GM18526 (cell line): ENCODE data around the gene SCAMP1.

Experiments
- POLR2A ChIP-seq: IDR thresholded peaks from 3 replicates; pipeline ENCODE4 v1.6.1; 2011; ENCODE audit not compliant: insufficient read length; ENCODE audit errors: extremely low read depth

SCAMP1 gene, protein sequence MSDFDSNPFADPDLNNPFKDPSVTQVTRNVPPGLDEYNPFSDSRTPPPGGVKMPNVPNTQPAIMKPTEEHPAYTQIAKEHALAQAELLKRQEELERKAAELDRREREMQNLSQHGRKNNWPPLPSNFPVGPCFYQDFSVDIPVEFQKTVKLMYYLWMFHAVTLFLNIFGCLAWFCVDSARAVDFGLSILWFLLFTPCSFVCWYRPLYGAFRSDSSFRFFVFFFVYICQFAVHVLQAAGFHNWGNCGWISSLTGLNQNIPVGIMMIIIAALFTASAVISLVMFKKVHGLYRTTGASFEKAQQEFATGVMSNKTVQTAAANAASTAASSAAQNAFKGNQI

DNA sequence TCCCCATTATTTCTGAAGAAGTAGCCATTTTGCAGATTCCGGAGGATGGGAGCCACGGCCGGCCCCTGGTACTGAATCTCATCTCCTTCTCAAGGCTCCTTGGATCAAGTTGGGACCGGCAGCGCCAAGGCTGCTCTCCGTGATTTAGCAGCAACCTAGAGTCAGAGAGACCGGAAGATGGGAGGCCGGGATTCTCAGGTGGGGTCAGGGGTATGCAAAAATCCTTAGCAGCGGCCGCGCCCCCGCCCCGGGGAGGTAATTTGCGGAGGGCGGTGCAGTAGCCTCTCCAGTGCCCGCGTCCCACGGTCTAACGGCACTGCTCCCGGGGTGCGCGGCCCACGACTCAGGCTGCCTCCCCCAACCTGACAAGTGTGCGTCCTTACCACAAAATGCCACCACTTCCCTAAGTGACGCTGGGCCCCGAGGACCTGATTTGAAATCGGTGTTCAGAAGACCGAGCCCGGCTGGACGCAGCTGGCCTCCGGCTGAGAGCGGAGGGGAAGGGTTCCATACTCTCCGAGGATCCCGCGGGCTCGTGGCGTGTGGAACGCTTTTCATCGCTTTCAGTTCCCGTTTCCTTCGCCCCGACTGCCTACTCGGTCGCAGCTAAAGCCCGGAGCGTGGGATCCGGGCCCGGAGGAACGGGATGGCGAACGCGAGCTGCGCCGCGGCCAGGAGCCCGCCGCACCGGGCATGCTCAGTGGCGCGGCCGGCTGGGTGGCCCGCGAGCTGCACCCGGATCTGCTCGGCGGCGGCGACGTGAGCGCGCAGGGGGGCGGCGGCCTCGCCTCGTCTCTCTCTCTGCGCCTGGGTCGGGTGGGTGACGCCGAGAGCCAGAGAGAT lies at the start of gene SCAMP1:
Gene SCAMP1 (plus strand): TSS at position 787 of the 843 bp plus-strand sequence. CDS start 55 bp downstream, at position 842.
- TF ChIP-seq POLR2A = peak; percentile 81

DNA sequence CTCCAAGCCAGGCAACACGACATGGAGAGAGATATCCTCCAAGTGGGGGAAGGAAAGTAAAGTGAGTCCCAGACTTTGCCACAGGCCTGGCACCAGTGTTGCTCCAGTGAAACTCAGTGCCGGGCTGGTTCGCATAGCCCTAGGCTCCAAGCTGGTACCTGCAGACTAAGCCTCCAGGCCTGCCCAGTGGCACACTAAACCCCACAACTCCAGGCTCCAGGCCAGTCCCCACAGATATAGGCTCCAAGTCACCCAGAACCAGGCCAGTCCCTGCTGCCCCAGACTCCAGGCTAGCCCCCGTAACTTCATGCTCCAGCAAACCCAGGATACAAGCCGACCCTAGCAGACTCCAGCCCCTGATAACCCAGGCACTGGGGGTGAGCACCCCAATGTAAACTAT lies 42.9 kb upstream of the SCAMP1 start:
- TF ChIP-seq POLR2A = no peak

DNA sequence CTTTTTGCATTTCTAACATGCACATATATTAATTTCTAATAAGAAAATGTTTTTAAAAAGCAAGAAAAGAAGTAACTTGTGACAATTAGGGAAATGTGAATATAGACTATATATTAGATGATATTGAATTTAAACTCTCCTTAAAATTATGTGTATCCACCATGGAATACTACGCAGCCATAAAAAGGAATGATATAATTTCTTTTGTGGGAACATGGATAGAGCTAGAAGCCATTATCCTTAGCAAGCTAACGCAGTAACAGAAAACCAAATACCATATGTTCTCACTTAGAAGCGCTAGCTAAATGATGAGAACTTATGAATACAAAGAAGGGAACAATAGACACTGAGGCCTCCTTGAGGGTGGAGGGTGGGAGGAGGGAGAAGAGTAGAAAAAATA lies 42.1 kb upstream of the SCAMP1 start:
- TF ChIP-seq POLR2A = no peak

DNA sequence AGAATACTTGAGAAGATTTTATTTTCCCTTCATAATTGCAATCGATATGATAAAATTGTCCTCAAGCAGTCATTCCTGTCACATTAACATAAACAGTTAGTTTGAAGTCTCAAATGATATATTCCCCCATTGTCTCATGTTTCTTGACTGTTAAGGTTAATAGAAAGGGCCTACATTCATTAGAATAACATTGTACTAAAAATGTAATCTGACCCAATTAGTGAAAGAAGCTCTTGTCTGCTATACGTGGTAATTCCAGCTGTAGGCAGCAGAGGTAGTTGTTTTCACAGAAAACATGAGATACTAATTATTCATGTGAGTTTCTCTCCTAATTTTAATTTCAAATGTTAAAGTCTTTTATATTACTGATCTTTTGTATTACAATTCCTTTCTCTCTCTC lies 40.0 kb upstream of the SCAMP1 start:
- no peak for TF ChIP-seq POLR2A

DNA sequence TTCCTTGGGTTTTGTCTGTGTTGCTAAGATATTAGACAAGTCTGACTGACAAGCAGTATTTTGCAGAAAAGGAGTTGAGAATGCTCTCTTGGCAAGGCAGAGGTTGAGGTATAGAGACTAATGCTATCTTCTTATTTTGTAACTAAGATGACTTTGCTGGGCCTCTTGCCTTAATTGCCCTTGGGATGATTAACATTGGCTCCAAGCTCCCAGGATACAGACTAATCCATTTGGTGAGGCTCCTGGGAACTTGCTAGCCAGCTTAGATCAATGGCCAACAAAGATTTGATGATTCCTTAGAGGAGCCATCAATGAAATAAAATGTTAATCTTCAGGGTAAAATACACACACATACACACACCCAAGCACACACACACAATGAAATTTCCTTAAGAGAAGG lies 37.2 kb upstream of the SCAMP1 start:
- TF ChIP-seq POLR2A = no peak

DNA sequence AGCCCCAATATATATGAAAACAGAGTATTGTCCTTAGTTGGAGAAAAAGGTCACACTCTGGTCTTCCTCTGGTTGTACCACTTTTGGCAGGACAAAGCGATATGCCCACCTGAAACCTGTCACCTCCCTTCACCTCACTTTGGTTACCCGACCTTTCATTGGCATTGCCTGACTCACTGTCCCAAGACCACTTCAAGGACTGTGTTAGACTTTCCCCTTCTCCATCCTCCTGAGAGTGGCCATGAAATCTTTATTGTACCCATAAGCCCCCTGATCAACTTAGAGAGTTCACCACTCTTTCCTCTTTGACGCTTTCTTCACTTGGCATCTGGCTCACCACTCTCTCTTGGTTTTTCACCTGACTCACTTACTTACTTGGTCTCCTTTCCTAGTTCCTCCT lies 33.5 kb upstream of the SCAMP1 start:
- no peak for TF ChIP-seq POLR2A

DNA sequence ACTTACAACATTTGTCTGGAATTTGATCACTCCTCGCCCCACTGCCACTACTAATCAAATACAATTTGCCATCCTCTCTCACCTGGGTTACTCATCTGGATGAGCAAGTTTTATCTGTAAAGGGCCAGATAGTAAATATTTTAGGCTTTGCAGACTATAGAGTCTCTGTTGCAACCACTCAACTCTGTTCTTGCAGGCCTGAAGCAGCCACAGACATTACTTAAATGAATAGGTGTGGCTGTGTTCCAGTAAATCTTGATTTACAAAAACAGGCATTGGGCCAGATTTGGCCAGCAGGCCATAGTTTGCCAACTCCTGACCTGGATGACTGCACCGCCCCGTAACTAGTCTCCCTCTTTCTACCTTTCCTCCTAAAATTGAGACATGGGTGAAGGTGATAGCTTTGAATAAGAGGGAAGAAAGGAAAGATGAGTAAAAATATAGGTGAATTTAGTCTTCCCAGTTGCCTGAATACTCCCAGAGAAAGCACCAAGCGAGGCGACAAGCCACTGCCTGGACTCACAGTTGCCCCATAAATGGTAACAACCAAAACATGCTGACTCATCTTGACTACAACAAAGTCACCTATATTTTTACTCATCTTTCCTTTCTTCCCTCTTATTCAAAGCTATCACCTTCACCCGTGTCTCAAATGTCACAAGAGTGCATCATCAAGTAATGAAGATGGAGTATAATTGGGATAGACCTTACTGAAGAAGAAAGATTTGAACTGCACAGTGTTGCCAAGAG lies 32.5 kb upstream of the SCAMP1 start:
- no peak for TF ChIP-seq POLR2A

DNA sequence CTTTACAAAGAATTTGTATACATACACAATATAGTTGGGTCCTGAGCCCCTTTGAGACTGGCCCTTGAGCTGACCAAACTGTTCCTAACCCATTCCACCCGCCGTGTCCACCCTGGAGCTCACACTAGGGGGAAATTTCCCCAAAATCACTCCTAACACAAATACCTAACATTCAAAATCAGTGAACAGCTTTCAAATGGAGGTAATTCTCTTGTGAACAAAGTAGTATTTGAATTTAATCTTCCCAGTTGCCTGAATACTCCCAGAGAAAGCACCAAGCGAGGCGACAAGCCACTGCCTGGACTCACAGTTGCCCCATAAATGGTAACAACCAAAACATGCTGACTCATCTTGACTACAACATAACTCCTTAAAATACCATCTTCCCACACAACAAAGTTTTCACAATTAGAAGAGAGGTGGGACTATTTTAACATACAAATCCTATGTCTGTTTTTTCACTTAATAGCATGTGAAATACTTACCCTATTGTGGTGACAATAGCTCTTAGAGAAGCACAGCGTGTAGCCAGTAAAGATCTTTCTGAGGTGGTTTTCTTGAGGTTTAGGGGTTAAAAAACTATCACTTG lies 31.7 kb upstream of the SCAMP1 start:
- no peak for TF ChIP-seq POLR2A

DNA sequence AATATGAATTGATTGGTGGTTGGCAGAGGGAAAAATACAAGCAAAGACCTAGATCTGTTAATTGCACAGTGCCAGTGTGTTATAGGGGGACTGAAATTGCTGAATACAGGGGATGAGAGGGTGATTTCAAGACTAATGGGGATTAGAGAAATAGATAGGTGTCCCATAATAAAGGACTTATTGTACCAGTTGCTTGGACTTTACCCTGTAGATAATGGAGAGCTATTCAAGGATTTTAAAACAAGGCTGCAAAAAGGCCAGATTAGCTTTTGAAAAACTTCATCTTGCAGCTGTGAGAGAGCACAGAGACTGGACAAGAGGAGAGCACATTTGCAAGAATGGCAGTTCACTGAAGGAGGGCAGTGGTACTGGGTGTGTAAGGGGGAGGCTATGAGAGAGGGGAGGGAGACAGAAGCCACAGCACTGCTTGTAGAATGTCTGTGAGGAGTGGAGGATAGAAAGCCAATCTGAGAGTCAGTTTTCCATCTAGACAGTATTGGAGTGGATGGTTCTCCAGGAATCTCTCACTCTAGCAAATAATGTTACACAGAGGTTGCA lies 28.8 kb upstream of the SCAMP1 start:
- no peak for TF ChIP-seq POLR2A

DNA sequence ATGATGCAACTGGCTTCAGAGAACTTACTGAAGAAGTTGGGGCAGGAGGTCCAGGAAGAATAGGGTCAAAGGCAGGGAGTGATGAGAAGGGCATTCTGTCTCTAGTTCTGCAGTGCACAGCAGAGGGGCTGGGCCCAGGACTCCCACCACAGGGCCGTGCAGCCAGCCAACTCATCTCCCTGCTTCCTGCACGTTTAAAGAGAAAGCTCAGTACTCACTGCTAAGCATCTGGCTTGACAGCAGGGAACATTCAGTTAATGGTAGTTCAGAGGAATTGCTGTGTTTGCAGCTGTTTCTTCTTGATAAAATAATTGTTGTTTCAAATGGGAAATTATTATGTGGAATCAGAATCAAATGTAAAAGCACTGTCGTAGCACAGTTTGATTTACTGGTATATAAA lies 25.6 kb upstream of the SCAMP1 start:
- TF ChIP-seq POLR2A = no peak

DNA sequence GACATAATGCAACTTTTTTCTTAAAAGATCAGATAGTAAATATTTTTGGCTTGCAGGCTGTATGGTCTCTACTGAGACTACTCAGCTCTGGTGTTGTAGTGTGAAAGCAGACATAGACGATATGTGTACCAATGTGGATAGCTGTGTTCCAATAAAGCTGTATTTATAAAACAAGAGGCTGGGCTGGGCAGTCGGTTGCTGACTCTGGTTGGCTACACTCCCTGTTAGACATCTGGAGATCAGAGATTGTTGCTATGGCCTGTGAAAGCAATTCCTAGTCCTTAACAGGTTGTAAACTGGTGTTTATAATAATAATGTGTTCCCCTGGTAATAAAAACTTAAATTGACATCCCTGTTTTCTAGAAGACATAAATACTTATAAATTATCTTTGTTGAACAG lies 24.4 kb upstream of the SCAMP1 start:
- no peak for TF ChIP-seq POLR2A

DNA sequence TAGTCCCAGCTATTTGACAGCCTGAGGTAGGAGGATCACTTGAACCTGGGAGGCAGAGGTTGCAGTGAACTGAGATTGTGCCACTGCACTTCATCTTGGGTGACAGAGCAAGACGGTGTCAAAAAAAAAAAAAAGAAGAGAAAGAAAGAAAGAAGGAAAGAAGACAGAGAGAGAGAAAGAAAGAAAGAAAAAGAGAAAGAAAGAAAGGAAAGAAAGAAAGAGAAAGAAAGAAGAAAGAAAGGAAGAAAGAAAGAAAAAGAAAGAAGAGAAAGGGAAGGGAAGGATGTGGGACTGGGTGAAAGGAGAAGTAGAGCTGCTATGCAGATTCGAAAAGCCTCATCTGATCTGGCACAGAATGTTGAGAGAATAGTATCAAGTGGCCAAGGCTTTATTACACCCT lies 23.7 kb upstream of the SCAMP1 start:
- no peak for TF ChIP-seq POLR2A

DNA sequence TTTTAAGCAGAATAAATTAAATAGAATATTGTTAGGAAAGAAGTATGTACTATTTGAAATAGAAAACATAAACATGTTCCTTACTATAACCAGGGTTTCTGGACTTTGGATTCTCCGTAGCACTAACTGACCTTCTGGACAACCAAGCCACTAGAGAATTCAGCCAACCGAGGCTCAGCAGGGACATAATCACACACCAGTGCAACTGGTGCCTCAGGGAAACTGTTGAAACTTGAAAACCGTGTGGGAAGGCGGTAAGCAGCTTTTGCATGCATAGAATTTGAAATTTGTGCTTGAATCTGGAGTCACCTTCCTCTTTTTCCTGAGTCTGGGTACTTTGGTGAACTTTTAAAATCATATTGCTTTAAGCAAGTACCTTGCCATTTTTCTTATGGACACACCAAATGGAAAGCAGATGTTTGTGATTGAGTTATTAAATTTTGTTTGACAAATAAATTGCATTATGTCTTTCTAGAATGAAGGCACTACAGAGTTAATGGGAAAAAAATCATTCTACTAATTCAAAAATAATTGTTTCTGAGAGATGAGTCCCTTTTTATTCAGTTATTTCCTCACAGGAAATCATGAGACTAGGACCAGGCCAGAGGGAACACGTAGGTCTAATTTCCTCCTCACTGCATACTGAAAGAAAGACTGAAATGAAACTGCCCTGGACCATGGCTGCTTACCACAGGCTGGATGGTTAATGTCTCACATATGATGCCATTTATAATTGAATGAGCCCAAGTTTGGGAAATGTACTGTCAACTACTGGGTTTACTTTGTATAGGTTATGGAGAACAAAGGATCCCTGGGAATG lies 20.6 kb upstream of the SCAMP1 start:
- TF ChIP-seq POLR2A = no peak

DNA sequence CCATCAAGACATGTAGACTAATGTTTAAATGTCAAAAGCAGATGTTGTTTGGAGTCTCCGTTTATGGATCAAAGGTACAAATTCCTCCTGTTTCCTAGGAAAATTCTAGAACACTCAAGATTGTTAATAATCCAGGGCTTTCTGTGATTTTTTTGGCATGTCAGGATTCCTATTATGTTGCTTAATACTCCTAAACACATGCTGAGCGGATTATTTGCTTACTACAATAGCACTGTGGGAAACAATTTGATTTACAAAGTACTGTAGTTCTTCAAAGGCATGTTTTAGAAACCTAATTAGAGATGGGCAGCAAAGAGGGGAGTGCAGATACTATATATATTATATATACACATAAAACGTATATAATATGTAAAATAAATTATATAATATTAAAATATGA lies 19.0 kb upstream of the SCAMP1 start:
- no peak for TF ChIP-seq POLR2A

DNA sequence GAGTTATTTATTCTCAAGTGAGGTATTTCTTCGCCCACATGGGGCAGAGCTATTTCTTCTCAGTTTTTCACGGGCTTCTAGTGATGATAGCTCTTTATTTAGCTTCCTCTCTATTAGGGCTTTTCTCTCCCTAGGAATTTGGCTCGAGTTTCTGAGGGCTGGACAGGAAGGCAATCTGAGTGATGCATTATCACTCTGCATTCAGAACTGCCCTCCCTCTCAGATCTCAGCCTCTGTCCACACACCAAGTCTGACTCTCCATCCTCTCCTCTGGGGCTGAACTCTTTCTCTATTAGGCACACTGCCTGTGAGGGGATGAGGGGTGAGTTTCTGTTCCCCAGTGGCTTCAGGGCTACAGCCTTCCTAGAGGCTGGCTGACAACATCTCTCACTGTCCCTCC lies 14.9 kb upstream of the SCAMP1 start:
- TF ChIP-seq POLR2A = no peak

DNA sequence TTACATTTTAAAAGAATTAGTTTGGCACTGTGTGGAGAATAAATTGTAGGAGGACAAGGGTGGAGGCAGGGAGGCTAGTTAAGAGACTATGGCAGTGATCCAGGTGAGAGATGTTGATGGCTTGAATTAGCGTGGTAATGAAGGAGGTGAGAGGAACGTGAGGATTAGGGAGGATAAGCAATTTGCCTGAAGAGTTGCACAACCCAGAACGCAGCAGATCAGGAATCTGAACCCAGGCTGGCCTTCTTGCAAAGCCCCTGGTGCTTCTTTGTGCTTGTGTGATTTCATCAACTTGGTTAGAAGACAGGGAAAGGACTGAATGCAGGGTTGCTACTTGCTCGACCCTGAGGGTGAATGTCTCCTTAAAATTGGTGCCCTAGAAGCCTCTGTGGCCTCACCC lies 6.9 kb upstream of the SCAMP1 start:
- no peak for TF ChIP-seq POLR2A
